Fibroblast of mammary gland (primary cell): ENCODE results near the gene DGCR6L.
A peak's percentile ranks its signal among the peaks of the same experiment; 100 is the strongest.
"Not testable (repeated sequence)": the region's sequence is repeated elsewhere in the genome, so short reads cannot be mapped to it uniquely, and the experiment has no call there.

ENCODE experiments used
- DNase-seq: peaks from one replicate; pipeline ENCODE4 v3.0.0-alpha.2; 2010; ENCODE audit warnings: low read depth
- H3K4me3 ChIP-seq: 2 replicates; pipeline ENCODE4 v1.5.1; 2011; ENCODE audit warnings: low read depth, mild to moderate bottlenecking, low read length, moderate library complexity; ENCODE audit not compliant: control insufficient read depth
- TF ChIP-seq, protein P1 (sequence below): conservative IDR thresholded peaks from 2 replicates; pipeline ENCODE4 v1.5.1; 2011; ENCODE audit warnings: low read depth, low read length, inconsistent platforms; ENCODE audit not compliant: control insufficient read depth, insufficient read depth

Gene DGCR6L

DNA sequence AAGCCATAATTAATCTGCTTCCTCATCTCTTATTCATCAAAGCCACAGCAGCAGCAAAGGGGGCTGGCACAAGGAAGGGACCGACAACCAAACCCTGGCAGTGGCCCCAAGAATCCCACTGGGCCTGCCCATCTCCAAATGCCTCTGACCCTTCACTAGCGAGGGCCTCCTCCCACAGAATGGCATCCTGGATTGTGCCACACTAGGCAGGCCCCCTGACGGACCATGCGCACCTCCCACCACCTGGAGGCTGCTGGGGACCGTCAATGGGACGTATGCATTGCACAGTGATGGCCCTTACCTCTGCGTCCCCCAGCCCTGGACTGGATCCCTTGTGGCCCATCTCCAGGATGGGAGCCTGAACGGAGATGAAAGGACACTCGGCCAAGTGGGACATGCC, 47.7 kb downstream of the DGCR6L start:
- DNase-seq = no peak
- H3K4me3 ChIP-seq = no peak overlapping the region
- TF ChIP-seq, protein P1, sequence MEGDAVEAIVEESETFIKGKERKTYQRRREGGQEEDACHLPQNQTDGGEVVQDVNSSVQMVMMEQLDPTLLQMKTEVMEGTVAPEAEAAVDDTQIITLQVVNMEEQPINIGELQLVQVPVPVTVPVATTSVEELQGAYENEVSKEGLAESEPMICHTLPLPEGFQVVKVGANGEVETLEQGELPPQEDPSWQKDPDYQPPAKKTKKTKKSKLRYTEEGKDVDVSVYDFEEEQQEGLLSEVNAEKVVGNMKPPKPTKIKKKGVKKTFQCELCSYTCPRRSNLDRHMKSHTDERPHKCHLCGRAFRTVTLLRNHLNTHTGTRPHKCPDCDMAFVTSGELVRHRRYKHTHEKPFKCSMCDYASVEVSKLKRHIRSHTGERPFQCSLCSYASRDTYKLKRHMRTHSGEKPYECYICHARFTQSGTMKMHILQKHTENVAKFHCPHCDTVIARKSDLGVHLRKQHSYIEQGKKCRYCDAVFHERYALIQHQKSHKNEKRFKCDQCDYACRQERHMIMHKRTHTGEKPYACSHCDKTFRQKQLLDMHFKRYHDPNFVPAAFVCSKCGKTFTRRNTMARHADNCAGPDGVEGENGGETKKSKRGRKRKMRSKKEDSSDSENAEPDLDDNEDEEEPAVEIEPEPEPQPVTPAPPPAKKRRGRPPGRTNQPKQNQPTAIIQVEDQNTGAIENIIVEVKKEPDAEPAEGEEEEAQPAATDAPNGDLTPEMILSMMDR = no peak

DNA sequence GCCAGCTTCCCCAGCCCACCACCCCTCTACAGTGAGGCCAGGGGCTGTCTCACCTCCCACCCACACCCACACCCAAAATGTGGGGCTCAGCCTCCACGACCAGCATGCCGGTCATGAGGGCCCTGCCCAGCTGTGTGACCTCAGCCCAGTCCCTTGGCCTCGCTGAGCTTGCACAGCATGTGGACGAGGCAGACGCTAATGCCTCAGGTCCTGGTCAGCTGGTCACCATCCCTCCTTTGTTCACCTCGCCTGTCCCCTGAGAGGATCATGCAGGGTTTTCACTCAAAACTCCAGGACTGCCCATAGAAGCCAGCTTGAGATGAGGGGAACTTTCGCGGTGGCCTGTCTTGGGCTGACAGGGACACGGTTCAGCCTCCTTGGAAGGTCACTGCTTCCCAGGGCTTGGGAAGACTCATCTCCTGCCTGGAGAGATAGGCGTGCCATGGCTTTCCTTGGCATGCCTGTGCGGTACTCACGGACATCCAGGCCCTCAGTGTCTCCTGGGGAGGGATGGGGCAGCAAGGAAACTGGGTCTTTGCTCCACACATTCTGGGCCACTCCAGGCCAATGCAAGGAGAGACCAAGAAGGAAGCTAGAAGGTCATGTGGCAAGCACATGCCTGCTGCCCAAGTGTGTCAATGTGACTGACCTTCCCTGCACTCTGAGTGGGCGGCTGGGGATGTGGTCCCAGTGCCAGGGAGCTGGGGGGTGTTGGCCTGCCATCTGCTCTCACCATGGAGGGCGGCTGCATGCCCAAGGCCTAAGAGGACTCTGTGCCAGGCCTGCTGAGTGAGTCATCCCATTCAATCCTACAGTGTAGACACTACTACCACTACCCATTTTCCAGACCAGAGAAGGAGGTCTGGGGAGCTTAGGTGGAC, 48.5 kb downstream of the DGCR6L start:
- TF ChIP-seq, protein P1 = no peak
- no peak overlapping the region for H3K4me3 ChIP-seq
- DNase-seq = no peak

DNA sequence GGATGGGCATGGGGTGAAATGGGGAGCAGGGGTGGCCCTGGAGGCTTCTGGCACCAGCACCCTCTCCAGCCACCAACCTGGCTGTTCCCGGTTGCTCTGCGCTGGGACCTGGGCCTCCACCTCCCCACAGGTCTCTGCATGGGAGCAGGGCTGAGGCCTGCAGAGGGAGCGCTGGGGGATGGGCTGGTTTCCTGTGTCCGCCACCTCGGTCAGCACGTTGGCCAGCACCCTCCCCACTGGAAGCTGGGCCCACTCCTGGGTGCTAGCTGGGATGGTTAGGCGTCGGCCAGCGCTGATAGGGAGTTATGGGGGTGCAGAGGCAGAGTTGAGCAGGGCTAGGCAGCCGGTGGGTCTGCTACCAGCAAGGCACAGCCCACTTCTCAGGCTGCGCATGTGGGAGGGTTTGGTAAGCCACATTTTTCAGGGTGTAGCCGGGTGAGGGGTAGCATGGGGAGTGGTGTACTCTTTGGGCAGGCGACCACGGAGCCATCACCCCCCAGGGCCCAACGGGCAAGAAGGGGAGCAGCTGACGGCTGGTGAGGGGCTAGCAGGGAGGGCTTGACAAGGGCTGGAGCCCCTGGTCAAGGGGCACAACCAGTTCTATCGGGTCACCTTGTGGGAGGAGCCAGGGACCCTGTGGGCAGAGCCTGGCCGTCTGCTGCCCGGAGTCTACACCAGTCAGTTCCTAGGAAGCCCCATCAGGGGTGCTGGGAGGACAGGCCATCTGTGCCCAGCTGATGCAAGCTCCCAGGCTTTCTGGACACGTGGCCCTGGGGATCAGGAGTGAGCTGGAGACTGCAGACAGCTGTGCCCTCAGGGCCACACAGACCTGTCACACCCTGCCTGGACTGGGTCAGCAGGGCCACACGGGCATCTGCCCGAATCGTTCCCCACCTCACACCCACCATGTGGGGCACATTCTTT, 49.4 kb downstream of the DGCR6L start:
- DNase-seq, H3K4me3 ChIP-seq: not testable (repeated sequence)

- not testable (repeated sequence) for DNase-seq, H3K4me3 ChIP-seq
Measured at GRCh38 chr22:20269673-20270072, 50.2 kb downstream of the DGCR6L start.

GRCh38 chr22:20269201-20269600, 50.7 kb downstream of the DGCR6L start:
- DNase-seq, H3K4me3 ChIP-seq: not testable (repeated sequence)

DNA sequence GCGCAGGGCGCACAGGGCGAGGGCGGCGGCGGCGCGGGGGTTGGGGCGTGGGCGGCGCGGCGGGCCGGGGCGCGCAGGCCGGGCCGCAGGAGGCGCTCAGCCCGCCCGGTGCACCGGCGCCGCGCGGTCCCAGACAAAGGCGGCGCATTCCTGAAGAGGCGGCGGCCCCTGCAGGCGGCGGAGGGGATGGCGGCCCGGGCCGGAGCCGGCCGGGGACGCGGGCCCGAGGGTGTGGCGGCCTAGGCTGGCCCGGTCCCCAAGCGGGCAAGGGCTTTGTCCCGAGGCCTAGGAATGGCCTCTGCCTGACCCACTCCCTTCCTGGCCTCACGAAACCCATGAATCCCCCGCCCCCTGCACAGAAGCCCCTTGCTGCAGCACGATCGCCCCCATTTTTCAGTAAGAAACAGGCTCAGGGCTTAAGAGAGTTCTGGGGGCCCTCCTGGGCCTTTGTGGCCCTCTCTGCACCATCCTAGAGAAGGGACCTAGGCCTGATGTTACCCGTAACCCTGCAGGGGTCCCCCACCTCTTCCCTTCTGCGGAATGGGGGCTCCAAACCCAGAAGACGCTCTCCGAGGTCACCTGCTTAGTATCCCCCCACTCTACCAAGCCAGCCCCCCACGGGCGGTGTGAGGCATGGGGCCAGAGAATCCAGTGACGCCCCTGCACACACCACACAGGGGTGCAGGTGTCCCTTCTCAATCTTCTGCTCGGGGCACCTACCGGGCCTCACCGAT, 51.4 kb downstream of the DGCR6L start, which contains the start of gene RTN4R:
Gene RTN4R, minus strand, starts transcription at position 40 of the 734 bp plus-strand sequence. CDS start 226 bp downstream, outside the sequence.
- no peak within 1 kb of the TSS for H3K4me3 ChIP-seq

GRCh38 chr22:20267441-20268278, 52.2 kb downstream of the DGCR6L start:
- TF ChIP-seq, protein P1 = no peak
- no peak for DNase-seq
- no peak overlapping the region for H3K4me3 ChIP-seq

More for the DNA sequence above, 51.4 kb downstream of the DGCR6L start, which contains the start of gene RTN4R:
- peak; percentile 11 for DNase-seq
- TF ChIP-seq, protein P1 = peak; percentile 27

DNA sequence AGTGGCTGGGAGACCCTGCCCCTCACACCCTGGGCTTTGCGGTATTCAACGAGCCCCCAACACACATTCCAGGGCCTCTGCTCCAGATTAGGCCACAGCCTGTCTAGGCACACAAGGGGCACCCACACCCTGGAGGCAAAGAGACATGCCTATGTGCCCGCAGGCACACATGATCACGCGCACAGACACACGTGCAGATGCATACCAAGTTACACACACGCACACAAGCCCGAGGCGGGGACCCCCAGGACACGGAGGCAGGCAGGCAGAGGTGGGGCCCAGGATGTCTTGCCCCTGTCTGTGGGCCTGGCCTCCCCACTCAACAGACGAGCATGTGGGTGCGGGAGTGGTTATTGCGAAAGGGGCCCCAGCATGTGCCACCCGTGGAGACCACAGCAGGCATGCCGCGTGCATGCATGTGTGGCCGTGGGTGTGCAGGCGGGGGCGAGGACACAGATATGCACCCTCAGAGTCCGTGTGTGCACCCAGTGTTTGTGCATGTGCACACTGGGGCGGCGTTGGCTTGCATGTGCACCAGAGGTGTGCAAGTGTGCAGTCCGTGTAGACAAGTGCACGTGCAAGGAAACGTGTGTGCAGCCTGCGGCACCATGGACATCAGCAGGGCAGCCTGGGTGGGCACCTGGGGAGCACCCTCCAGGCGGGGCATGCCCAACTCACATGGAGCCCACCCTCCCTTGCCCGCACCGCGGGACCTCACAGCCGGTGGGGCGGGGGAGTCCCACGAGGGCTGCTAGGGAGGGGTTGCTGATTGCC, 53.0 kb downstream of the DGCR6L start:
- not testable (repeated sequence) for H3K4me3 ChIP-seq, DNase-seq

- not testable (repeated sequence) for DNase-seq
Measured at GRCh38 chr22:20265772-20266666, 53.8 kb downstream of the DGCR6L start.

More at GRCh38 chr22:20265772-20266666, 53.8 kb downstream of the DGCR6L start:
- H3K4me3 ChIP-seq = not testable (repeated sequence)
